NCI-H1694 treated with DMSO at 0.1 percent for 48 hours (cell line): ENCODE results near the gene CCHCR1.
"Not testable (repeated sequence)": the region's sequence is repeated elsewhere in the genome, so short reads cannot be mapped to it uniquely, and the experiment has no call there.

Experiments
- DNase-seq: peaks from one replicate; lab custom pipeline; 2025; lab: John Stamatoyannopoulos, UW

CCHCR1 gene

GRCh38 chr6:31180500-31180899 is 22.9 kb upstream of the CCHCR1 start:
- no peak for DNase-seq

- DNase-seq, result no peak
These were observed 22.3 kb upstream of the CCHCR1 start for GRCh38 chr6:31179896-31180295.

- no peak for DNase-seq
These were observed 21.4 kb upstream of the CCHCR1 start for GRCh38 chr6:31179042-31179386.

- DNase-seq, result no peak
These were observed 20.8 kb upstream of the CCHCR1 start for GRCh38 chr6:31178143-31179041.

GRCh38 chr6:31175971-31176370 is 18.4 kb upstream of the CCHCR1 start:
- DNase-seq, result no peak

GRCh38 chr6:31174378-31174777 is 16.8 kb upstream of the CCHCR1 start:
- no peak for DNase-seq

- DNase-seq, result no peak
These were observed 15.8 kb upstream of the CCHCR1 start for GRCh38 chr6:31173406-31173805.

GRCh38 chr6:31172973-31173384 is 15.4 kb upstream of the CCHCR1 start:
- no peak for DNase-seq

- DNase-seq, result no peak
These were observed 14.6 kb upstream of the CCHCR1 start for GRCh38 chr6:31171931-31172905.

- DNase-seq, result no peak
These were observed 13.5 kb upstream of the CCHCR1 start for GRCh38 chr6:31170987-31171671.

- no peak for DNase-seq
These were observed 12.9 kb upstream of the CCHCR1 start, which contains the start of gene POU5F1 for GRCh38 chr6:31170600-31170881. Gene POU5F1, minus strand, starts transcription at chr6:31170682. Its CDS starts 62 bp downstream, at chr6:31170620.

GRCh38 chr6:31169858-31170599 is 12.4 kb upstream of the CCHCR1 start:
- not testable (repeated sequence) for DNase-seq

GRCh38 chr6:31169123-31169857 is 11.7 kb upstream of the CCHCR1 start:
- DNase-seq, result no peak

- DNase-seq, result no peak
These were observed 11.0 kb upstream of the CCHCR1 start for GRCh38 chr6:31168606-31169005.

- no peak for DNase-seq
These were observed 8.4 kb upstream of the CCHCR1 start for GRCh38 chr6:31165986-31166385.

GRCh38 chr6:31165064-31165832 is 7.6 kb upstream of the CCHCR1 start:
- DNase-seq, result not testable (repeated sequence)

- not testable (repeated sequence) for DNase-seq
These were observed 7.0 kb upstream of the CCHCR1 start for GRCh38 chr6:31164475-31165063.

- DNase-seq, result no peak
These were observed 6.3 kb upstream of the CCHCR1 start for GRCh38 chr6:31163922-31164321.

GRCh38 chr6:31162463-31163165 is 5.0 kb upstream of the CCHCR1 start:
- DNase-seq, result no peak
